Thoracic aorta (tissue), 2 donors: ENCODE data around the gene IFIT5. TPM values are rescaled to one million over a fixed set of nuclear protein-coding genes. Genes with fewer than 3 reads are reported as not detected.

Source experiments
- ATAC-seq: fragments of 150-250 bp; one replicate; pipeline ENCODE4 v1.8.0; 2017; ENCODE audit warnings: low read depth; ENCODE audit not compliant: insufficient number of reproducible peaks, low FRiP score
- DNase-seq: peaks from one replicate; pipeline ENCODE4 v3.0.0-alpha.2; 2020; ENCODE audit warnings: low spot score
- H3K27ac ChIP-seq, 2 donors: fragments of 200-600 bp; sonication (generic); 1 replicate in 1 of 2; 2 replicates in 1 of 2; pipeline ENCODE4 v1.5.1; 2016; ENCODE audit warnings: mild to moderate bottlenecking in 2 of 2, moderate library complexity in 2 of 2
- H3K27me3 ChIP-seq: fragments of 200-600 bp; sonication (generic); replicated peaks from 2 replicates; pipeline ENCODE4 v1.6.0; 2016; ENCODE audit warnings: mild to moderate bottlenecking; ENCODE audit not compliant: insufficient read depth
- H3K36me3 ChIP-seq: fragments of 200-600 bp; sonication (generic); one replicate; pipeline ENCODE4 v1.5.1; 2016
- H3K4me1 ChIP-seq, 2 donors: fragments of 200-600 bp; sonication (generic); 1 replicate in 1 of 2; 2 replicates in 1 of 2; pipeline versions ENCODE4 v1.5.1 to v1.6.0; 2016; ENCODE audit warnings: low read depth in 2 of 2, mild to moderate bottlenecking in 1 of 2; ENCODE audit not compliant: control insufficient read depth in 1 of 2
- H3K4me3 ChIP-seq: fragments of 200-600 bp; sonication (generic); 2 replicates; pipeline ENCODE4 v1.5.1; 2016; ENCODE audit warnings: mild to moderate bottlenecking
- H3K9me3 ChIP-seq: fragments of 200-600 bp; sonication (generic); 2 replicates; pipeline ENCODE4 v1.5.1; 2016
- CTCF ChIP-seq: fragments of 200-600 bp; sonication (generic); IDR thresholded peaks from one replicate; pipeline ENCODE4 v1.5.1; 2019; ENCODE audit warnings: antibody characterized with exemption
- total RNA-seq, 2 donors: library from RNA; depleted of rRNA; stranded (reverse); fragments of >200 nt; gene quantifications; one replicate each; pipeline versions ENCODE4 v1.1.0 to v1.2.3, GENCODE V29; 2016

Gene IFIT5
- total RNA-seq, 2 donors from 2014 or later, result 19.5 to 24.8 TPM

DNA sequence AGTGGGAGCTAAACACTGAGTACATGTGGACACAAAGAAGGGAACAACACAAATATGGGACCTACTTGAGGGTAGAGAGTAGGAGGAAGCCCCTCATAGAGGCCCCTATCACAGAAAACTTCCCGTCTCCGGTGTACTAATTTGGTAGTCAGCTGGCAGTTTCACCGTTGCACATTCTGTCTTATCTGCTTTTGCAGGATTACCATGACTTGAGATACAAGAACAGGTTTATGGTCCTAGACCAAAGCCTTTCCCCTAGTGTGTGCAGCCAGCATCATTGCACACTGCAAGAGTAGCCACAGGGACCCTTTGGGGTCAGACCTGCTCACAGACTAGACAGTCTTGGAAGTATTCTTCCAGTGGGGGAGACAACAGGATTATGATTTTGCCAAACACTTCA lies 42.4 kb upstream of the IFIT5 start:
- DNase-seq (no peak), ATAC-seq (no peak)
- no peak overlapping the region for H3K4me3 ChIP-seq
- H3K27me3 ChIP-seq, result no peaks in the 10 kb centered on the region
- H3K36me3 ChIP-seq, result no peaks in the 10 kb centered on the region
- no peak for TF ChIP-seq CTCF
- H3K4me1 ChIP-seq, result peaks cover 16 to 41% of the 10 kb centered on the region in 2 donors
- H3K27ac ChIP-seq, result no peak overlapping the region
- no peaks in the 10 kb centered on the region for H3K9me3 ChIP-seq

GRCh38 chr10:89373916-89374711 lies 40.3 kb upstream of the IFIT5 start:
- DNase-seq (peak; percentile 73), ATAC-seq (peak; percentile 97)
- H3K27ac ChIP-seq, result peak overlapping the region; percentile 79 to 92
- no peak for TF ChIP-seq CTCF
- no peaks in the 10 kb centered on the region for H3K27me3 ChIP-seq
- H3K36me3 ChIP-seq, result no peaks in the 10 kb centered on the region
- peak overlapping the region; percentile 39 for H3K4me3 ChIP-seq
- peaks cover 7 to 21% of the 10 kb centered on the region in 2 donors for H3K4me1 ChIP-seq
- no peaks in the 10 kb centered on the region for H3K9me3 ChIP-seq

DNA sequence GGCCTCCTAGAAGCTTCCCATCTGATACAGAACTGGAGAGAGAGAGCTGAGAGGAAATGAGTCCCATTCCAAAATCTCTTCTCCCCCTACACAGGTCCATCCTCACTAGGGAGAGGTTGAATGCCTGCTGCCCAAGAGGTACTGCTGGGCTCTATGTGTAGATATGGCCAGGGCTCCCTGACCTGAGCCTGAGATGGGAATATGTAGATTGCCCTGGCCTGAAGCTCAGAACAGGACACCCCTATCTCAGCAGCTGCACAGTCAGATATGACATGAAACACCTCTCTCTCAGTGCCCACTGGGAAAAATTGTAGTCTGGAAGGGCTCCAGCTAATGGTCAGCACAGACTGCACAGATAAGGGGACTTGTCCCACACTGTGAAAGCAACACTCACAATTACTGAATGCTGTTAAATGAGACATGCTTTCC lies 39.6 kb upstream of the IFIT5 start:
- H3K27me3 ChIP-seq, result no peaks in the 10 kb centered on the region
- peak overlapping the region; percentile 79 to 92 for H3K27ac ChIP-seq
- DNase-seq (no peak), ATAC-seq (peak; percentile 17)
- peaks cover 7 to 18% of the 10 kb centered on the region in 2 donors for H3K4me1 ChIP-seq
- TF ChIP-seq CTCF, result no peak
- H3K36me3 ChIP-seq, result no peaks in the 10 kb centered on the region
- H3K4me3 ChIP-seq, result peak overlapping the region; percentile 39
- H3K9me3 ChIP-seq, result no peaks in the 10 kb centered on the region

- H3K4me1 ChIP-seq, result peaks cover 7 to 18% of the 10 kb centered on the region in 2 donors
- no peaks in the 10 kb centered on the region for H3K9me3 ChIP-seq
- no peaks in the 10 kb centered on the region for H3K27me3 ChIP-seq
- DNase-seq, result no peak
- no peak within 1 kb of the TSS for H3K4me3 ChIP-seq
- no peaks in the 10 kb centered on the region for H3K36me3 ChIP-seq
- ATAC-seq, result no peak
- TF ChIP-seq CTCF, result no peak
- no peak within 1 kb of the TSS for H3K27ac ChIP-seq
Measured at GRCh38 chr10:89377705-89378637, 36.4 kb upstream of the IFIT5 start, which contains the start of gene IFIT1B. Gene IFIT1B (plus strand): TSS chr10:89378056. CDS start chr10:89378136, 80 bp downstream.

DNA sequence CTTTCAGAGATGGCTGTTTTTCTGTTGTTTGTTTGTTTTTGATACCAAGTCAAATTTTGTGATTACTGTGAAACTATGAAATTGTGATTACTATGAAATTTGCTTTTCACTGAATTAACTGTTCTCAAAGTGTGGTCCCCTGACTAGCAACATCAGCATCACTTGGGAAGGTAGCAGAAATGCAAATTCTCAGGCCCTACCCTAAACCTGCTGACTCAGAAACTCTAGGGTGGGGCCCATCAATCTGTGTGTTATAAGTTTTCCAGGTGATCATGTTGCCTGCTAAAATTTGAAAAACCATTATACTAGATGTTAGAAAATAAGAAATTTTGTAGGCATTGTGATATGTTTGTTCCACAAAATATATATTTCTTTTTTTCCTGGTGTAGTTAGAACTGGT lies 35.3 kb upstream of the IFIT5 start:
- no peak for DNase-seq
- TF ChIP-seq CTCF, result no peak
- H3K4me1 ChIP-seq, result peaks cover 7 to 9% of the 10 kb centered on the region in 2 donors
- H3K27me3 ChIP-seq, result no peaks in the 10 kb centered on the region
- H3K4me3 ChIP-seq, result no peak overlapping the region
- no peaks in the 10 kb centered on the region for H3K36me3 ChIP-seq
- H3K27ac ChIP-seq, result no peak overlapping the region
- no peaks in the 10 kb centered on the region for H3K9me3 ChIP-seq
- ATAC-seq, result no peak
